ENCODE results near the gene DIP2A.
A peak's percentile ranks its signal among the peaks of the same experiment; 100 is the strongest.

The DIP2A gene, protein sequence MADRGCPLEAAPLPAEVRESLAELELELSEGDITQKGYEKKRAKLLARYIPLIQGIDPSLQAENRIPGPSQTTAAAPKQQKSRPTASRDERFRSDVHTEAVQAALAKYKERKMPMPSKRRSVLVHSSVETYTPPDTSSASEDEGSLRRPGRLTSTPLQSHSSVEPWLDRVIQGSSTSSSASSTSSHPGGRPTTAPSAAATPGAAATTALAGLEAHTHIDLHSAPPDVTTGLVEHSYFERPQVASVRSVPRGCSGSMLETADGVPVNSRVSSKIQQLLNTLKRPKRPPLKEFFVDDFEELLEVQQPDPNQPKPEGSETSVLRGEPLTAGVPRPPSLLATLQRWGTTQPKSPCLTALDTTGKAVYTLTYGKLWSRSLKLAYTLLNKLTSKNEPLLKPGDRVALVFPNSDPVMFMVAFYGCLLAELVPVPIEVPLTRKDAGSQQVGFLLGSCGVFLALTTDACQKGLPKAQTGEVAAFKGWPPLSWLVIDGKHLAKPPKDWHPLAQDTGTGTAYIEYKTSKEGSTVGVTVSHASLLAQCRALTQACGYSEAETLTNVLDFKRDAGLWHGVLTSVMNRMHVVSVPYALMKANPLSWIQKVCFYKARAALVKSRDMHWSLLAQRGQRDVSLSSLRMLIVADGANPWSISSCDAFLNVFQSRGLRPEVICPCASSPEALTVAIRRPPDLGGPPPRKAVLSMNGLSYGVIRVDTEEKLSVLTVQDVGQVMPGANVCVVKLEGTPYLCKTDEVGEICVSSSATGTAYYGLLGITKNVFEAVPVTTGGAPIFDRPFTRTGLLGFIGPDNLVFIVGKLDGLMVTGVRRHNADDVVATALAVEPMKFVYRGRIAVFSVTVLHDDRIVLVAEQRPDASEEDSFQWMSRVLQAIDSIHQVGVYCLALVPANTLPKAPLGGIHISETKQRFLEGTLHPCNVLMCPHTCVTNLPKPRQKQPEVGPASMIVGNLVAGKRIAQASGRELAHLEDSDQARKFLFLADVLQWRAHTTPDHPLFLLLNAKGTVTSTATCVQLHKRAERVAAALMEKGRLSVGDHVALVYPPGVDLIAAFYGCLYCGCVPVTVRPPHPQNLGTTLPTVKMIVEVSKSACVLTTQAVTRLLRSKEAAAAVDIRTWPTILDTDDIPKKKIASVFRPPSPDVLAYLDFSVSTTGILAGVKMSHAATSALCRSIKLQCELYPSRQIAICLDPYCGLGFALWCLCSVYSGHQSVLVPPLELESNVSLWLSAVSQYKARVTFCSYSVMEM (N-terminal part only)

GRCh38 chr21:46458315-46459023 is at the start of gene DIP2A:
DIP2A (plus strand) TSS chr21:46458891; CDS start chr21:46459132, 241 bp downstream.
- H2AFZ ChIP-seq (ENCODE audit: low read length) = peak within 1 kb of the TSS; percentile 97

DNA sequence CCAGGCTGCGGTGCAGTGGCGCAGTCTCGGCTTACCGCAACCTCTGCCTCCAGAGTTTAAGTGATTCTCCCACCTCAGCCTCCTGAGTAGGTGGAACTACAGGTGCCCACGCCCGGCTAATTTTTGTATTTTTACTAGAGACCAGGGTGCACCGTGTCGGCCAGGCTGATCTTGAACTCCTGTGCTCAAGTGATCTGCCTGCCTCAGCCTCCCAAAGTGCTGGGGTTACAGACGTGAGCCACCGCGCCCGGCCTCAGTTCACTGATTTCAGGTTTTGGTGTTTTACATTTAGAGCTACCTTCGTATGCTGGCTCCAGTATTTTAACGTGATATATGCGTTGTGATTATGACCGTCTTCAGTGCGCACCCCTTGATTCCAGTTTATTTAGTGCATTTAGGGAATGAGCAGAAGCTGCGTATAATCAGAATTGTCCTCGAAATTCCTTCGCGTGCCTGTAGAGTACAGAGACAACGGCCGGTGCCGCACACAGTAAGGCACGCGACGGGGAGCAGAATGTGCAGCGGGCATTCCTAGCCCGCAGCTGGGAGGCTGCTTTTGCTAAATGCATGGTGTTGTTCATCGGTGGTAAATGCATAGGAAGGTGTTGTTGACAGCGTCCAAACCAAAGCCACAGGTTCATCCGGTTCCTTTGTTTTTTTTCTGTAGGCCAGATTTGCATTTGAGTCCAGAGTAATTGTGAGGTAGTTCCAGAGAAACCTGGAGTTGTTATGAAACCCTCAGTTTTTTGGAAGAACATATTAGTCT is 48.9 kb upstream of the DIP2A start:
- no peak overlapping the region for H3K27ac ChIP-seq (ENCODE audit: low read length)
- no peak for DNase-seq

More at GRCh38 chr21:46458315-46459023, at the start of gene DIP2A:
- H3K36me3 ChIP-seq (replicated peaks; ENCODE audit: insufficient read depth, low read length) = no peaks in the 10 kb centered on the region
- H3K4me3 ChIP-seq (ENCODE audit: low read length) = peak within 1 kb of the TSS; percentile 96
- peak within 1 kb of the TSS; percentile 97 for H3K9ac ChIP-seq (ENCODE audit: low read length)
- no peaks in the 10 kb centered on the region for H3K9me2 ChIP-seq (replicated peaks; ENCODE audit: insufficient read depth, low read length)
- peaks cover 13% of the 10 kb centered on the region; the same call in 1 of the 2 replicates for H3K4me1 ChIP-seq (ENCODE audit: low read length)
- H4K20me1 ChIP-seq (ENCODE audit: insufficient read depth, low read length) = no peaks in the 10 kb centered on the region
- H3K27me3 ChIP-seq (replicated peaks; ENCODE audit: insufficient read depth, low read length) = no peaks in the 10 kb centered on the region
- DNase-seq = peak; percentile 100
- H3K79me2 ChIP-seq (ENCODE audit: low read length) = peaks cover 83% of the 10 kb centered on the region
- H3K27ac ChIP-seq (ENCODE audit: low read length) = peak within 1 kb of the TSS; percentile 87
- H3K4me2 ChIP-seq (ENCODE audit: low read depth, low read length) = peak within 1 kb of the TSS; percentile 81
- peaks cover 4% of the 10 kb centered on the region; the same call in 1 of the 2 replicates for H3F3A ChIP-seq (ENCODE audit: insufficient read depth, low read length)
- TF ChIP-seq, protein P1, sequence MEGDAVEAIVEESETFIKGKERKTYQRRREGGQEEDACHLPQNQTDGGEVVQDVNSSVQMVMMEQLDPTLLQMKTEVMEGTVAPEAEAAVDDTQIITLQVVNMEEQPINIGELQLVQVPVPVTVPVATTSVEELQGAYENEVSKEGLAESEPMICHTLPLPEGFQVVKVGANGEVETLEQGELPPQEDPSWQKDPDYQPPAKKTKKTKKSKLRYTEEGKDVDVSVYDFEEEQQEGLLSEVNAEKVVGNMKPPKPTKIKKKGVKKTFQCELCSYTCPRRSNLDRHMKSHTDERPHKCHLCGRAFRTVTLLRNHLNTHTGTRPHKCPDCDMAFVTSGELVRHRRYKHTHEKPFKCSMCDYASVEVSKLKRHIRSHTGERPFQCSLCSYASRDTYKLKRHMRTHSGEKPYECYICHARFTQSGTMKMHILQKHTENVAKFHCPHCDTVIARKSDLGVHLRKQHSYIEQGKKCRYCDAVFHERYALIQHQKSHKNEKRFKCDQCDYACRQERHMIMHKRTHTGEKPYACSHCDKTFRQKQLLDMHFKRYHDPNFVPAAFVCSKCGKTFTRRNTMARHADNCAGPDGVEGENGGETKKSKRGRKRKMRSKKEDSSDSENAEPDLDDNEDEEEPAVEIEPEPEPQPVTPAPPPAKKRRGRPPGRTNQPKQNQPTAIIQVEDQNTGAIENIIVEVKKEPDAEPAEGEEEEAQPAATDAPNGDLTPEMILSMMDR (IDR thresholded peaks at IDR 0.05; ENCODE audit: low read length) = no peak
- TF ChIP-seq EZH2 (optimal IDR thresholded peaks at IDR 0.05; ENCODE audit: low read depth, low read length) (no peak), EZH2phosphoT487 (IDR thresholded peaks at IDR 0.05; ENCODE audit: low read length) (no peak)
- H3K9me3 ChIP-seq (replicated peaks; ENCODE audit: insufficient read depth, low read length) = no peaks in the 10 kb centered on the region

More for the DNA sequence above, 48.9 kb upstream of the DIP2A start:
- Histone ChIP-seq H3K9me2 (replicated peaks; ENCODE audit: insufficient read depth, low read length) (no peaks in the 10 kb centered on the region), H3K36me3 (replicated peaks; ENCODE audit: insufficient read depth, low read length) (0 out of 2 replicates have a peak, but pooled peaks cover 5% of the 10 kb centered on the region), H3F3A (ENCODE audit: insufficient read depth, low read length) (peaks cover 4% of the 10 kb centered on the region; the same call in 1 of the 2 replicates), H2AFZ (ENCODE audit: low read length) (no peak overlapping the region), H3K4me2 (ENCODE audit: low read depth, low read length) (no peak overlapping the region), H3K9ac (ENCODE audit: low read length) (no peak overlapping the region), H3K79me2 (ENCODE audit: low read length) (no peaks in the 10 kb centered on the region), H3K4me1 (ENCODE audit: low read length) (no peaks in the 10 kb centered on the region), H3K27me3 (replicated peaks; ENCODE audit: insufficient read depth, low read length) (no peaks in the 10 kb centered on the region), H4K20me1 (ENCODE audit: insufficient read depth, low read length) (no peaks in the 10 kb centered on the region), H3K9me3 (replicated peaks; ENCODE audit: insufficient read depth, low read length) (no peaks in the 10 kb centered on the region), H3K4me3 (ENCODE audit: low read length) (no peak overlapping the region)
- no peak for TF ChIP-seq EZH2phosphoT487 (IDR thresholded peaks at IDR 0.05; ENCODE audit: low read length)
- no peak for TF ChIP-seq EZH2 (optimal IDR thresholded peaks at IDR 0.05; ENCODE audit: low read depth, low read length)
- TF ChIP-seq, protein P1 (IDR thresholded peaks at IDR 0.05; ENCODE audit: low read length) = no peak

Data from MM.1S (cell line).